BE2C (cell line): ENCODE measurements around the gene CCDC54.

Experiments used
- DNase-seq: peaks from one replicate; pipeline ENCODE4 v3.0.0-alpha.2; 2020
- H3K27me3 ChIP-seq: fragments of 250-450 bp; sonication (Bioruptor Pico); 2 replicates; pipeline ENCODE4 v1.5.1; 2020; ENCODE audit warnings: mild to moderate bottlenecking
- H3K36me3 ChIP-seq: fragments of 250-450 bp; sonication (Bioruptor Pico); 2 replicates; pipeline ENCODE4 v1.5.1; 2020; ENCODE audit warnings: mild to moderate bottlenecking
- H3K4me1 ChIP-seq: fragments of 250-450 bp; sonication (Bioruptor Pico); 2 replicates; pipeline ENCODE4 v1.5.1; 2020
- H3K4me3 ChIP-seq: 2 replicates; pipeline ENCODE4 v1.5.1; 2011; ENCODE audit warnings: low read depth, low read length
- H3K9me3 ChIP-seq: fragments of 250-450 bp; sonication (Bioruptor Pico); 2 replicates; pipeline ENCODE4 v1.5.1; 2020
- TF ChIP-seq, protein P1 (sequence below): IDR thresholded peaks from 2 replicates; pipeline ENCODE4 v1.5.1; 2012; ENCODE audit warnings: mild to moderate bottlenecking, low read depth, low read length

CCDC54 gene

DNA sequence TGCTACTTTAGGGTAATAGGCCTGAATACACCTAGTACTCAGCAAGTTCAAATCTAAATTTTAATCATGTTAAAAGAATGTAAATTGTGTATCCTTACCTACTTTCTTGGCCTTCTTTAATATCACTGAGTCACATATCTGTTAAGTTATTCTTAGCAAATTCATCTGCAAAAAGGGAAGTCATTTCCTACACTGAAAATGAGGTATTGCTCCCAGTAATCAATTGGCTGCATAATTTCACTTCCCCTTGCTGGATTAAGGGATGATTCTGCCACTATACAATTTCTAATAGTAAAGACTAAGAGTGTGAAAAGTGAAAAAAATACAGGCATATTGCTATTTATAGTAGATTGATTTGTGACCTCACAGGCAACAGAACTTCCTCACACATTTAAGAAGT lies 47.8 kb downstream of the CCDC54 start:
- DNase-seq: no peak
- no peak overlapping the region for H3K4me3 ChIP-seq
- H3K36me3 ChIP-seq: no peaks in the 10 kb centered on the region
- H3K4me1 ChIP-seq: no peaks in the 10 kb centered on the region
- TF ChIP-seq, protein P1, sequence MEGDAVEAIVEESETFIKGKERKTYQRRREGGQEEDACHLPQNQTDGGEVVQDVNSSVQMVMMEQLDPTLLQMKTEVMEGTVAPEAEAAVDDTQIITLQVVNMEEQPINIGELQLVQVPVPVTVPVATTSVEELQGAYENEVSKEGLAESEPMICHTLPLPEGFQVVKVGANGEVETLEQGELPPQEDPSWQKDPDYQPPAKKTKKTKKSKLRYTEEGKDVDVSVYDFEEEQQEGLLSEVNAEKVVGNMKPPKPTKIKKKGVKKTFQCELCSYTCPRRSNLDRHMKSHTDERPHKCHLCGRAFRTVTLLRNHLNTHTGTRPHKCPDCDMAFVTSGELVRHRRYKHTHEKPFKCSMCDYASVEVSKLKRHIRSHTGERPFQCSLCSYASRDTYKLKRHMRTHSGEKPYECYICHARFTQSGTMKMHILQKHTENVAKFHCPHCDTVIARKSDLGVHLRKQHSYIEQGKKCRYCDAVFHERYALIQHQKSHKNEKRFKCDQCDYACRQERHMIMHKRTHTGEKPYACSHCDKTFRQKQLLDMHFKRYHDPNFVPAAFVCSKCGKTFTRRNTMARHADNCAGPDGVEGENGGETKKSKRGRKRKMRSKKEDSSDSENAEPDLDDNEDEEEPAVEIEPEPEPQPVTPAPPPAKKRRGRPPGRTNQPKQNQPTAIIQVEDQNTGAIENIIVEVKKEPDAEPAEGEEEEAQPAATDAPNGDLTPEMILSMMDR: no peak
- H3K27me3 ChIP-seq: no peaks in the 10 kb centered on the region; the same call in none of the 2 replicates
- no peaks in the 10 kb centered on the region for H3K9me3 ChIP-seq

GRCh38 chr3:107426223-107426622 lies 49.0 kb downstream of the CCDC54 start:
- no peaks in the 10 kb centered on the region for H3K36me3 ChIP-seq
- no peak for DNase-seq
- no peak overlapping the region for H3K4me3 ChIP-seq
- H3K9me3 ChIP-seq: no peaks in the 10 kb centered on the region
- H3K27me3 ChIP-seq: no peaks in the 10 kb centered on the region; the same call in 1 of the 2 replicates
- H3K4me1 ChIP-seq: no peaks in the 10 kb centered on the region
- TF ChIP-seq, protein P1: no peak
